HEK293 (cell line): Measurements from ENCODE around the gene ZBTB17.

Experiments
- CTCF ChIA-PET: fragments of 350-600 bp; formaldehyde crosslinking; extraction: SDS; loops from one replicate; lab custom pipeline; 2021; ENCODE audit warnings: antibody characterized with exemption; lab: Yijun Ruan, JAX
- POLR2A ChIA-PET: fragments of 300-600 bp; formaldehyde crosslinking; extraction: SDS; loops from one replicate; lab custom pipeline; 2020; ENCODE audit warnings: antibody characterized with exemption, inconsistent platforms; lab: Yijun Ruan, JAX
- H3K27ac ChIP-seq: fragments of 200-500 bp; sonication (Bioruptor generic); 2 replicates; pipeline ENCODE4 v1.5.1; 2014; ENCODE audit warnings: low read depth, low read length, control low read depth, inconsistent platforms; ENCODE audit errors: extremely low read depth
- H3K36me3 ChIP-seq, 2 experiments: fragments of 200-500 bp in 1 of 2; sonication (Bioruptor generic) in 1 of 2; 1 replicate in 1 of 2; 2 replicates in 1 of 2; pipeline ENCODE4 v1.5.1; 2014 to 2017; ENCODE audit warnings: inconsistent platforms in 2 of 2, low read length in 2 of 2; ENCODE audit not compliant: control insufficient read depth in 2 of 2, insufficient read depth in 1 of 2
- H3K4me1 ChIP-seq: fragments of 200-500 bp; sonication (Bioruptor generic); 2 replicates; pipeline ENCODE4 v1.5.1; 2014; ENCODE audit warnings: mild to moderate bottlenecking, low read length, inconsistent platforms; ENCODE audit not compliant: control insufficient read depth, insufficient read depth
- H3K4me3 ChIP-seq: 2 replicates; pipeline ENCODE4 v1.5.1; 2011; ENCODE audit warnings: low read depth, mild to moderate bottlenecking, control low read depth, low read length, moderate library complexity
- H3K9me3 ChIP-seq: fragments of 200-500 bp; sonication (Bioruptor generic); 2 replicates; pipeline ENCODE4 v1.5.1; 2014; ENCODE audit warnings: low read depth, low read length, inconsistent platforms; ENCODE audit not compliant: control insufficient read depth, insufficient read depth
- HIC1 ChIP-seq: fragments of 450-650 bp; formaldehyde crosslinking; IDR thresholded peaks from 2 replicates; pipeline ENCODE4 v1.5.1; 2016; ENCODE audit warnings: missing biosample characterization, missing genetic modification characterization
- KLF1 ChIP-seq: fragments of 450-650 bp; formaldehyde crosslinking; IDR thresholded peaks from 2 replicates; pipeline ENCODE4 v1.5.1; 2016; ENCODE audit warnings: missing biosample characterization, missing genetic modification characterization
- MYNN ChIP-seq: fragments of 450-650 bp; formaldehyde crosslinking; IDR thresholded peaks from 2 replicates; pipeline ENCODE4 v1.5.1; 2016; ENCODE audit warnings: missing biosample characterization, missing genetic modification characterization, borderline replicate concordance
- PRDM6 ChIP-seq: fragments of 450-650 bp; formaldehyde crosslinking; IDR thresholded peaks from 2 replicates; pipeline ENCODE4 v1.5.1; 2017; ENCODE audit warnings: missing biosample characterization, missing genetic modification characterization
- SETDB1 ChIP-seq: IDR thresholded peaks from one replicate; pipeline ENCODE4 v1.6.1; 2017; ENCODE audit warnings: mild to moderate bottlenecking, low read length, moderate library complexity, mixed read lengths; ENCODE audit not compliant: insufficient read length
- ZBTB49 ChIP-seq: fragments of 450-650 bp; formaldehyde crosslinking; IDR thresholded peaks from 2 replicates; pipeline ENCODE4 v1.5.1; 2016; ENCODE audit warnings: missing biosample characterization, missing genetic modification characterization, low read depth
- ZEB2 ChIP-seq: fragments of 450-650 bp; formaldehyde crosslinking; IDR thresholded peaks from 2 replicates; pipeline ENCODE4 v1.5.1; 2016; ENCODE audit warnings: missing biosample characterization, missing genetic modification characterization
- ZFP41 ChIP-seq: fragments of 450-650 bp; formaldehyde crosslinking; IDR thresholded peaks from 2 replicates; pipeline ENCODE4 v1.5.1; 2016; ENCODE audit warnings: missing biosample characterization, missing genetic modification characterization, borderline replicate concordance
- ZNF112 ChIP-seq: fragments of 450-650 bp; formaldehyde crosslinking; IDR thresholded peaks from 2 replicates; pipeline ENCODE4 v1.5.0; 2017; ENCODE audit warnings: missing biosample characterization, missing genetic modification characterization
- ZNF169 ChIP-seq: fragments of 450-650 bp; formaldehyde crosslinking; IDR thresholded peaks from 2 replicates; pipeline ENCODE4 v1.5.1; 2016; ENCODE audit warnings: missing biosample characterization, missing genetic modification characterization
- ZNF184 ChIP-seq: fragments of 450-650 bp; IDR thresholded peaks from 2 replicates; pipeline ENCODE4 v1.5.1; 2018; ENCODE audit warnings: missing biosample characterization, mild to moderate bottlenecking, missing genetic modification characterization
- ZNF211 ChIP-seq: fragments of 450-650 bp; formaldehyde crosslinking; IDR thresholded peaks from 2 replicates; pipeline ENCODE4 v1.5.1; 2016; ENCODE audit warnings: low read depth, missing biosample characterization, missing genetic modification characterization
- ZNF280C ChIP-seq: fragments of 450-650 bp; formaldehyde crosslinking; IDR thresholded peaks from 2 replicates; pipeline ENCODE4 v1.5.1; 2016; ENCODE audit warnings: missing biosample characterization, missing genetic modification characterization
- ZNF280D ChIP-seq: fragments of 450-650 bp; formaldehyde crosslinking; IDR thresholded peaks from 2 replicates; pipeline ENCODE4 v1.5.1; 2016; ENCODE audit warnings: missing biosample characterization, missing genetic modification characterization
- ZNF366 ChIP-seq: fragments of 450-650 bp; formaldehyde crosslinking; conservative IDR thresholded peaks from 2 replicates; pipeline ENCODE4 v1.5.1; 2016; ENCODE audit warnings: missing biosample characterization, missing genetic modification characterization
- ZNF473 ChIP-seq: fragments of 450-650 bp; formaldehyde crosslinking; IDR thresholded peaks from 2 replicates; pipeline ENCODE4 v1.5.1; 2017; ENCODE audit warnings: missing biosample characterization, missing genetic modification characterization
- ZNF501 ChIP-seq: fragments of 450-650 bp; formaldehyde crosslinking; IDR thresholded peaks from 2 replicates; pipeline ENCODE4 v1.5.1; 2016; ENCODE audit warnings: missing biosample characterization, missing genetic modification characterization
- ZNF580 ChIP-seq: fragments of 450-650 bp; formaldehyde crosslinking; IDR thresholded peaks from 2 replicates; pipeline ENCODE4 v1.5.1; 2016; ENCODE audit warnings: missing biosample characterization, missing genetic modification characterization
- ZNF596 ChIP-seq: fragments of 450-650 bp; IDR thresholded peaks from 2 replicates; pipeline ENCODE4 v1.5.0; 2018; ENCODE audit warnings: missing biosample characterization, mild to moderate bottlenecking, missing genetic modification characterization, moderate library complexity
- ZNF707 ChIP-seq: fragments of 450-650 bp; formaldehyde crosslinking; IDR thresholded peaks from 2 replicates; pipeline ENCODE4 v1.5.1; 2016; ENCODE audit warnings: missing biosample characterization, missing genetic modification characterization
- ZNF776 ChIP-seq: fragments of 450-650 bp; formaldehyde crosslinking; IDR thresholded peaks from 2 replicates; pipeline ENCODE4 v1.5.0; 2017; ENCODE audit warnings: missing biosample characterization, missing genetic modification characterization, borderline replicate concordance
- ZNF843 ChIP-seq: fragments of 450-650 bp; formaldehyde crosslinking; IDR thresholded peaks from 2 replicates; pipeline ENCODE4 v1.5.1; 2016; ENCODE audit warnings: missing biosample characterization, missing genetic modification characterization

Gene ZBTB17

GRCh38 chr1:15973772-15974171, 2.1 kb downstream of the ZBTB17 start:
- H3K9me3 ChIP-seq: no peaks in the 10 kb centered on the region
- H3K4me1 ChIP-seq: no peaks in the 10 kb centered on the region
- ChIA-PET CTCF (interaction anchor here (3.2 kb wide), 1 partner anchor 15 kb away, joined by 16 read pairs; no protein-coding TSS in a partner anchor), POLR2A (no interaction called here)
- TF ChIP-seq ZEB2 (tag by site-specific recombination) (no peak), MYNN (tag by site-specific recombination) (no peak), ZNF169 (tag by site-specific recombination) (no peak), ZNF184 (no peak), ZNF211 (tag by site-specific recombination) (no peak), ZNF501 (no peak)
- H3K27ac ChIP-seq: no peak overlapping the region
- no peak overlapping the region for H3K4me3 ChIP-seq
- H3K36me3 ChIP-seq: peaks cover 0 to 40% of the 10 kb centered on the region in 2 experiments; a peak in 2 of 3 replicates

GRCh38 chr1:15972409-15972808, 3.5 kb downstream of the ZBTB17 start:
- no peak for TF ChIP-seq ZNF596 (tag by site-specific recombination)
- TF ChIP-seq ZNF843 (tag by site-specific recombination): no peak
- no peak for TF ChIP-seq ZNF169 (tag by site-specific recombination)
- no peak for TF ChIP-seq KLF1
- TF ChIP-seq HIC1 (tag by site-specific recombination): no peak
- no peak for TF ChIP-seq ZNF280C (tag by site-specific recombination)
- no peak for TF ChIP-seq ZBTB49
- no peak for TF ChIP-seq ZNF366 (tag by site-specific recombination)
- TF ChIP-seq ZFP41 (tag by site-specific recombination): no peak
- peak; percentile 34 for TF ChIP-seq SETDB1
- TF ChIP-seq ZNF580 (tag by site-specific recombination): peak; percentile 76
- TF ChIP-seq ZNF707 (tag by site-specific recombination): no peak
- TF ChIP-seq PRDM6 (tag by site-specific recombination): no peak
- peak; percentile 79; the same call in 1 of the 2 replicates for TF ChIP-seq ZNF280D (tag by site-specific recombination)
- TF ChIP-seq ZNF112: no peak
- no peak for TF ChIP-seq ZNF776 (tag by site-specific recombination)
- no peak for TF ChIP-seq ZNF473 (tag by site-specific recombination)
- no peaks in the 10 kb centered on the region for H3K9me3 ChIP-seq
- H3K4me3 ChIP-seq: no peak overlapping the region
- CTCF ChIA-PET: interaction anchor here (0.5 to 1.1 kb wide), 3 partner anchors 15 to 220 kb away, joined by 3 to 4 read pairs (median 3); no protein-coding TSS in a partner anchor
- no peak overlapping the region for H3K27ac ChIP-seq
- POLR2A ChIA-PET: no interaction called here
- no peaks in the 10 kb centered on the region for H3K4me1 ChIP-seq
- H3K36me3 ChIP-seq: peaks cover 0 to 53% of the 10 kb centered on the region in 2 experiments; a peak in 2 of 3 replicates
